Measurements from ENCODE around the gene ATG16L1. TPM values are rescaled to one million over a fixed set of nuclear protein-coding genes. Genes with fewer than 3 reads are reported as not detected.

Gene ATG16L1
- total and polyA plus RNA-seq, 2 donors (not counting 3 experiments of a cell fraction or from before 2014, with no cell fraction given), result 18.1 to 29.8 TPM

DNA sequence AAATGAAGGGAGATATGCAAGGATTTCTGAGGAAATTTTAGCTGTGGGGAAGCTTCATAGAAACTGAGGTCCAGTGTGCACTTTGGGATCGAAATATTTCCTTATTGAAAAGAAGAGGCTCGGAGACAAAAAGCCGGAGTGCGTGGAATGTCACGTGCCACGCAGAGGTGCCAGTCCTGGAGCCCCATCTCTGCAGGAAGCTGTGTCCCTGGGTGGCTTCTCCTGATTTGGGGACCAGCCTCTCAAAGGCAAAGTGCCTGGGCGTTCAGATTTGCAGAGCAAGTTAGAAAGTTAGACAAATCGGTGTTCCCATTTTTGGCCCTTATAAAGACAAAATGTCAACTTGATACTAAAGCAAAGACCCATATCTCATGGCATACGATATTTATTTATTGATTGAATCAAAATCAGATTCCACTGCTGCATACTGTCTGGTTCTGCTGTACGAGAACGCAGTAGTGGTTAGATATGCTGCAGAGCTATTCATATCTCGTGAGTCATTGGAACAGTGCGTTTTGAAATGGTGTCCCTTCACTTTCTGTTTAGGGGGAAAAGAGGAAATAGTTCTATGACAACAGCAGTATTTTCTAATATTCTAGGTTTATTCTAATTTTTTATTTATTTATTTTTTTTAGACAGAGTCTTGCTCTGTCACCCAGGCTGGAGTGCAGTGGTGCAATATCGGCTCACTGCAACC, 9.1 kb upstream of the ATG16L1 start:
- Histone ChIP-seq H3K9ac (replicated peaks; ENCODE audit: extremely low read depth, insufficient read depth, low read length) (no peak overlapping the region), H3K9me3 (replicated peaks; ENCODE audit: control insufficient read depth, insufficient read depth, low read length) (no peaks in the 10 kb centered on the region), H3K27ac (ENCODE audit: insufficient read depth, low read depth, low read length) (no peak overlapping the region), H3K36me3 (ENCODE audit: control insufficient read depth in 2 of 2, extremely low read depth in 1 of 2, insufficient read depth in 2 of 2, low read length in 2 of 2) (no peaks in the 10 kb centered on the region), H3K4me3 (replicated peaks in 1 of 3; ENCODE audit: insufficient read depth in 1 of 3, low read depth in 1 of 3, low read length in 3 of 3) (no peak overlapping the region), H3K4me1 (ENCODE audit: control insufficient read depth, extremely low read depth, insufficient read depth, low read length) (peaks cover 7% of the 10 kb centered on the region), H3K9me1 (replicated peaks; ENCODE audit: control insufficient read depth, extremely low read depth, insufficient read depth, low read length) (no peaks in the 10 kb centered on the region), H2AFZ (ENCODE audit: low read depth, low read length) (no peak overlapping the region), H4K20me1 (replicated peaks; ENCODE audit: control insufficient read depth, extremely low read depth, insufficient read depth, low read length) (no peaks in the 10 kb centered on the region), H3K4me2 (ENCODE audit: insufficient read depth, low read length) (no peak overlapping the region), H3K79me2 (ENCODE audit: control insufficient read depth, insufficient read depth, low read length) (no peaks in the 10 kb centered on the region), H3K27me3 (ENCODE audit: control insufficient read depth in 2 of 2, insufficient read depth in 2 of 2, low read length in 2 of 2) (no peaks in the 10 kb centered on the region)
- BruUV-seq (replicated peaks), result no TSS peak
- TF ChIP-seq JUN (IDR thresholded peaks at IDR 0.05; ENCODE audit: borderline replicate concordance, insufficient read depth, insufficient read length, low read depth) (no peak), POLR2AphosphoS5 (IDR thresholded peaks at IDR 0.05; ENCODE audit: insufficient read depth, low read depth, low read length) (no peak), MAX (IDR thresholded peaks at IDR 0.05; ENCODE audit: insufficient read depth, insufficient read length) (no peak), EZH2 (IDR thresholded peaks at IDR 0.05; ENCODE audit: borderline replicate concordance, low read depth, low read length, severe bottlenecking) (no peak), POLR2A (IDR thresholded peaks at IDR 0.05; ENCODE audit: low read depth, low read length) (no peak), FOS (IDR thresholded peaks at IDR 0.05; ENCODE audit: borderline replicate concordance, insufficient read depth, low read length) (no peak), MYC (IDR thresholded peaks at IDR 0.05; ENCODE audit: low read depth, low read length) (no peak), GATA2 (IDR thresholded peaks at IDR 0.05; ENCODE audit: insufficient read depth, insufficient read length, low read depth, low read length) (no peak)
- TF ChIP-seq, protein P1, sequence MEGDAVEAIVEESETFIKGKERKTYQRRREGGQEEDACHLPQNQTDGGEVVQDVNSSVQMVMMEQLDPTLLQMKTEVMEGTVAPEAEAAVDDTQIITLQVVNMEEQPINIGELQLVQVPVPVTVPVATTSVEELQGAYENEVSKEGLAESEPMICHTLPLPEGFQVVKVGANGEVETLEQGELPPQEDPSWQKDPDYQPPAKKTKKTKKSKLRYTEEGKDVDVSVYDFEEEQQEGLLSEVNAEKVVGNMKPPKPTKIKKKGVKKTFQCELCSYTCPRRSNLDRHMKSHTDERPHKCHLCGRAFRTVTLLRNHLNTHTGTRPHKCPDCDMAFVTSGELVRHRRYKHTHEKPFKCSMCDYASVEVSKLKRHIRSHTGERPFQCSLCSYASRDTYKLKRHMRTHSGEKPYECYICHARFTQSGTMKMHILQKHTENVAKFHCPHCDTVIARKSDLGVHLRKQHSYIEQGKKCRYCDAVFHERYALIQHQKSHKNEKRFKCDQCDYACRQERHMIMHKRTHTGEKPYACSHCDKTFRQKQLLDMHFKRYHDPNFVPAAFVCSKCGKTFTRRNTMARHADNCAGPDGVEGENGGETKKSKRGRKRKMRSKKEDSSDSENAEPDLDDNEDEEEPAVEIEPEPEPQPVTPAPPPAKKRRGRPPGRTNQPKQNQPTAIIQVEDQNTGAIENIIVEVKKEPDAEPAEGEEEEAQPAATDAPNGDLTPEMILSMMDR (IDR thresholded peaks at IDR 0.05; ENCODE audit: extremely low read depth in 1 of 2, insufficient read depth in 1 of 2, low read depth in 1 of 2, low read length in 2 of 2), result no peak
- intact Hi-C loops (cut with micrococcal nuclease) (no loop called here), dilution Hi-C loops (cut with MboI; ENCODE audit: extremely low pct_ligation_motif_present, low sequenced_read_pairs) (no loop called here)
- ChIA-PET POLR2A (no interaction called here), CTCF (interaction anchor here (1.1 to 1.3 kb wide), 3 partner anchors 33 to 191 kb away, joined by 3 to 4 read pairs (median 3); no protein-coding TSS in a partner anchor)
- DNase-seq (ENCODE audit: low read depth, low spot score) (no peak), FAIRE-seq (no peak)
